Measurements from ENCODE around the gene BRIX1.

BRIX1 gene, protein sequence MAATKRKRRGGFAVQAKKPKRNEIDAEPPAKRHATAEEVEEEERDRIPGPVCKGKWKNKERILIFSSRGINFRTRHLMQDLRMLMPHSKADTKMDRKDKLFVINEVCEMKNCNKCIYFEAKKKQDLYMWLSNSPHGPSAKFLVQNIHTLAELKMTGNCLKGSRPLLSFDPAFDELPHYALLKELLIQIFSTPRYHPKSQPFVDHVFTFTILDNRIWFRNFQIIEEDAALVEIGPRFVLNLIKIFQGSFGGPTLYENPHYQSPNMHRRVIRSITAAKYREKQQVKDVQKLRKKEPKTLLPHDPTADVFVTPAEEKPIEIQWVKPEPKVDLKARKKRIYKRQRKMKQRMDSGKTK

DNA sequence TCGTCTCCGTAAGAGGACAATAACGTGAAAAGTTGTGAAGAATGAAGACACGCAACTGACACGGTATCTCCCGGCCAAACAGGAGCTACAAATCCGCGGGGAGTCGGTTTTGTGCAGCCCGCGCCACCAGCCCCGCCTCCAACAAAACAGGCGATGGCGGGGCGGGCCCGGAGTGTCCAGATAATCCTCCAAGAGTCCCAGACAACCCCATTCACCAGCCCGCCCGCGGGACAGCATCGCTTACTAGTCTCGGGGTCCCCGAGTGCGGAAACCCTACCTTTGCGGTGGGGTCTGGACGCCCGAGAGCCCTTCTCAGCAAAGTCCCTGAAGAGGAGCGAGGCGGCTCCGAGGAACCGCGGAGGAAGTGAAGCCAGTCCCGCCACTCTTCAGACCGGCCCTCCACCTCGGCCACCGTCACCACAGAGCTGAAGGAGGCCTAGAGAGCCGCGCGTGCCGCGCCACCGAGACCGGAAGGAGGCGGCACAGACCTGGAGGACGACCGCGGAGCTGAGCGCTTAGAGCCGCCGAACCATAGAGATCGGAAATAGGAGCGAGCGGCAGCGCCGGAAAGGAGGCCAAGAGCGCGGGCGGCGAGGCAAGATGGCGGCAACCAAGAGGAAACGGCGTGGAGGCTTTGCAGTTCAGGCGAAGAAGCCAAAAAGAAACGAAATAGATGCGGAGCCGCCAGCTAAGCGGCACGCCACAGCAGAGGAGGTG, at the start of gene BRIX1, which contains the start of gene RAD1:
Gene BRIX1, plus strand, starts transcription at position 573 of the 717 bp plus-strand sequence. Its CDS starts 28 bp downstream, at position 601.
Gene RAD1, minus strand, starts transcription at position 366 of the 717 bp plus-strand sequence. CDS start 612 bp downstream, outside the sequence.
- DNase-seq (ENCODE audit: low spot score), result peak; percentile 86

DNA sequence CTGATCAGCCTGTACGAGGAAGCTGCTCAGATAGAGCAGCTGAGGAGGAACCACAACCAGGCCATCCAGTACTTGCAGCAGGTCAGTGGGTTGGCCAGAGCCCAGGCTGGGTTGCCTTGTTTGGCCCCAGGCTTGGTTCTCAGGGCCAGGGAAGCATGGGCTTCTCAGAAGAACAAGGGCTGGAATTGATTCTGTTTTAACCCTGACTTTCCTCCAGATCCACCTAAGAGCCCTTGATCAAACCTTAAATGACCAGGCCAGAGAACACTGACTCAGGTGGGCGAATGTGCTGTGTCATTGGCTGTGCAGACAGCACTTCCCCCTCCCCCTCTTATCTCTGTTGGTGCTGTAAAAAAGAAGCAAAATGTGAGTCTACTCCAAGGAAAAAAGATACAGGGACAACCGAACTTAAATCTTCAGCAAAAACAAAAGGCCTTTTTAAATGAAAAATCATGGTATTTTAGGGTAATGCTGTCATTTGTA, 48.5 kb upstream of the BRIX1 start:
- peak; percentile 17 for DNase-seq (ENCODE audit: low spot score)

DNA sequence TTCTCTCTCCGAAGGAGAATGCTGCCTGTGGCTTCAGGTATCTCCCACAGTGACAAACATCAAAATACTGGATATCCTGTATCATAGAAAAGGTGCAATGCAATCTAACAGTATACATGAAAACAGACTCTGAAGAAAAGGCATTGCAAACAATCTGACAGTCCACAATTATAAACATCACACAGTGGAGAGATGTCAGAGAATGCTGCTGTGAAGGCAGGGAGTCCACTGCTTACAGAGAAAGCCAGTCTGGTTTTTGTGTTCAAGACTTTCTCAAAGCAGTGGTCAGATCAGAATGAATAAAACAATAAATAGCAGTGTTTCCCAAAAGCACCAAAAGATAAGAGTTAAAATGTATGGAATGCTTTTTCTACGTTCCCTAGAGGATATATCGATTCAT, 47.9 kb upstream of the BRIX1 start:
- no peak for DNase-seq (ENCODE audit: low spot score)

DNA sequence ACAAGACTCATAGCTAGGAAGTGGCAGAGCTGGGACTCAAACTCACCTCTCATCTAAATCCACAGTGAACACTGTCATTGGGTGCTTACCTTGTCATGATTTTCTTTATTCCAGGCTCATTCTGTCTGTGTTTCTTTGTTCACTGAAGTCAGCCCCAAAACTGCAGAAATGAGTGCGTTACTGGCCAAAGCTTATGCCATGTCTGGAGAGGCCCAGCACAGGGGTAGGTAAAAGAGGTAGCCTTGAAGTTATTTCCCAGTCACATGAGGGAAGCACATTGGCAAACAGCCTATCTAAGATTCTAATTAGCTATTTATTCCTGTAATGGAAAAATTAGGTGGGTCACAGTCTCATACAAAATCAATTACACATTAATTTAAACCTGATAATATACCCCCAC, 46.7 kb upstream of the BRIX1 start:
- no peak for DNase-seq (ENCODE audit: low spot score)

DNA sequence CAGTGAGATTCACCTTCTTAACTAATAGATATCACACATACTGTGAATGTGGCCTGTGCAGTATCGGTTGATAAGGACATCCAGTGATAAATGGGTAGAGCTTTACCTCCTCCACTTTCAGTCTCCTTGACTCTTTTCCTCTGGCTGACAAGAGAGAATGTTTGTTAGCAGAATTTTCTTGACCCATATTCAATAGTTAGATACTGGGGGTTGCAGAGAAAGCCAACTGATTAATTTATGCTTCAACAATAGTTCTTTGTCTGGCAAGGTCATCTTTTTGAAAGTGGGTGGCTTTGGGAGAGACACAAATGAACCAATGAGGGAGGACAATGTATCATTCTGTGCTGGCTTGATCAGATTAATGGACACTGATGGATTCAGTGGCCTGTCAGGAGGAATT, 46.3 kb upstream of the BRIX1 start:
- no peak for DNase-seq (ENCODE audit: low spot score)

DNA sequence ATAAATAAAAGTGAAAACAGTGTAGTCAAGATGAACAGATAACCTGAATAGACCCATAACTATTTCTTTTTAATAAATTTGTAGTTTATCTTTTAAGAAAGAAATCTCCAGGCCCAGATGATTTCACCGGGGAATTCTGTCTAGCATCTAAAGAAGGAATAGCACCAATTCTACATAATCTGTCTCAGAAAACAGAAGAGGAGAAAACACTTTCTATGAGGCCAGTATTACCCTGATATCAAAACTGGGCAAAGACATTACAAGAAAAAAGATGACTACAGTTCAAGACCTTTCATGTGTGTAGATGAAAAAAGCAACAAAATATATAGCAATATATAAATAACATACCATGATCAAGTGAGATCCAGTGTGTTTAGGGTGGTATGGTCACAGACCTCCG, 45.1 kb upstream of the BRIX1 start:
- DNase-seq (ENCODE audit: low spot score), result no peak

DNA sequence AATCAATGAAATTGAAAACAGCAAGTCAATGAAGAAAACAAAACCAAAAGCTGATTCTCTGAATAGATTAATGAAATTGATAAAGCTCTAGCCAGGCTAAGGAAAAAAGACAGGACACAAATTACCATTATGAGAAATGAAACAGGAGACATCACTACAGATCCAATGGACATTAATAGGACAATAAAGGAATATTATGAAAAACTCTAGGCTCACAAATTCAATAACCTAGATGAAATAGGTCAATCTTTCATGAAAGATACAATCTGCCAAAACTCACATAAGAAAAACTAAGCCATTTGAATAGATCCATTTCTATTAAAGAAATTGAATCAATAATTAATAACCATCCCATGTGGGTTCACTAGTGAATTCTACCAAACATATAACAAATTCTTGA, 39.2 kb upstream of the BRIX1 start:
- no peak for DNase-seq (ENCODE audit: low spot score)

DNA sequence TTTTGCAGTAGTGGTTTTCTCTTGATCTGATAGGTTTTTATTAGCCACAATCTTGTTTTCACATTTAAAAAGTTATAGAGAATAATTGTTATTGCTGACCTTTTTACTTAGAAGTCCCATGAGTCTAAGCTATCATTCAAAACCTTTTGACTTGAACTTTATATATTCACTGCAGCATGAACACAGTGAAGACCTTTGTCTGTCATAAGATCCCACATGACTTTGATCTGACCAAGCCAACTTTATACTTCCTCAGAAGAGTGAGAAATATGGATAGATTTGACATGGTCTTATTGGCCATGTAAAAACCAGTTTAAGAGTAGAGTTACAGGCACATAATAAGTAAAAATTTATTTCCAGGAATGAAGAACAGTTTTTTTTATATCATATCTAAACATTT, 34.3 kb upstream of the BRIX1 start:
- no peak for DNase-seq (ENCODE audit: low spot score)

DNA sequence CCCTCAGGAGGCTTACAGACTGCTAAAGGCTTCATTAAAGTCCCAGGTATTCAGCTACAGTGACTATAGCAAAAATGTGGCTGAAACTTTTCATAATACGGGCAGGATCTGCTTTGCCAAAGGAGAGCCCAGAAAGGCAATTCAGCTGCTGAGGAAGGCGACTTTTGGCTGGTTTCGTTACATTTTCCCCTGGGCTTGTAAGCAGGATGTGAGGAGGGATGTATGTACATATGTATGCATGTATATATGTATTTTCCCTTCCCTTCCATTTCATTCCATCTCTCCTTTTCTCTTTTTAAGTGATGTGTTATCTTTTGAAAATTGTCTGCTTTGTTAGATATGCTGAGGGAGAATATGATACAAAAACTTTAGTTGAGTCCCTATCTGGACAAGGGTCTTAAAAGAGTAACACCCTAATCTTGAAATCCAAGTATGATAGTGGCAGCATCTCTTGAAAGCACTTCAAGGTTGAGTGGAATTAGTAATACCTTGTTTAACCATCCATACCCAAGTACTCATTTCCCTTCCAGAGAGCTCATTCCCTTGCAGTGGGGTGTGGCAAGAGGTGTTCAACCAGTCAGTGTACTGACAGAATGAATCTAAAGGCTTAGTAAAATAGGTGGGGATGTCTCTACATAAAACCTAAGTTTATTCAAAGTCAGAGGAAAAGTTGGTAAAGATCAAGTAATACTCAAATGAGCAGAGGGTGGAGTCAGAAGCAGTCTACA, 29.0 kb upstream of the BRIX1 start:
- DNase-seq (ENCODE audit: low spot score), result no peak

DNA sequence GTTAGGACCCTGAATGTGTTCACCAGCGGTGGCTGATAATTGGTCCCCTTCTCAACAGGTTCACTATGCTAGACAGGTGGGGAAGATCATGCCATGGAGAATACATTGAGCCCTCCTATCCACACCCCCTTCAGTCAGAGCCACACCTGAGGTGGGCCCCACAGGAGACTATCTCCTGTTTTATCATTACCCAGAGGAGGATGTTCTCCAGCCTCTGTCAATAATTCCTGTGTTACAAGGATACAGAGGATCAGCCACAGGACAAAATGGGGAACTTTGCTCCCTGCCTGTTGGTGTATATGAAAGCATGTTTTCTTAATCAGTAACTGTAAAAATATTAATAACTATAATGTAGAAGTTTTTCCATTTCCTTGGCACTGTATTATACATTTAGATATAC, 26.1 kb upstream of the BRIX1 start:
- DNase-seq (ENCODE audit: low spot score), result no peak

DNA sequence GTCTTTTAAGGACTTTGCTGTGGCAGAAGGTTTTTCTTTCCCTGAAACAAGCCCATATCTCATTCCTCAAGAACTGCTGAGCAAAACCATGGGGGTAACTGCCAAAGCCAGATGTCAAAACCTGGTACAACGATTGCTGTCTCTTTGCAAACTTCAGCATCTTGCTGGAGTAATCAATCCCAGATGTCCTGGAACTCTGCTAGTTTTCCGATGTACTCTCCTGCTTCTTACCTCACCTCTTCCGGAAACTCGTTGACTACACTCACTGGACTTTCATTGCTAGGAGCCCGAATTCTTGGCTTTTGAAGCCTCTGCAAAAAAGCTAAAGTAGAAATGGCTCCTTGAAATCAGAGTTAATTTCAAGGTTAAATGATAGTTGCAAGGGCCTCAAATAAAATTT, 23.5 kb upstream of the BRIX1 start:
- no peak for DNase-seq (ENCODE audit: low spot score)

DNA sequence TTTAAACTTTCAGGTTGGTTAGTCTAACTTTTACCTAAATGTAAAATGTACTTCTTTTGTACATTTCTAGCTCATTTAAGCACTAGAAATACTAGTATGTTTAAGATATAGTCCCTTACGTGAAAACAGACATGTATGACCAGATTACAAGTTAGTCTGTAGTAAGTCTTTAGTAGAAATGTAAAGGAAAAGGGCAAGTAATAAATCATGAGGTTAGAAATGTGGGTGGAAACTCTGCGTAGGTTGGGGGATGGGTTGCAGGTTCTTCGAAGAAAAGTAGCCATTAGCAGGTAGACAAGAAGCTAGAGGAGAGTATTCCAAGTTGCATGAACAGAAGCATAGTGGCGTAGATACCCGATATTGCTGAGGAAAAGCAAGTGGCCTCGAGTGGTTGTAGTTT, 23.1 kb upstream of the BRIX1 start:
- DNase-seq (ENCODE audit: low spot score), result no peak

DNA sequence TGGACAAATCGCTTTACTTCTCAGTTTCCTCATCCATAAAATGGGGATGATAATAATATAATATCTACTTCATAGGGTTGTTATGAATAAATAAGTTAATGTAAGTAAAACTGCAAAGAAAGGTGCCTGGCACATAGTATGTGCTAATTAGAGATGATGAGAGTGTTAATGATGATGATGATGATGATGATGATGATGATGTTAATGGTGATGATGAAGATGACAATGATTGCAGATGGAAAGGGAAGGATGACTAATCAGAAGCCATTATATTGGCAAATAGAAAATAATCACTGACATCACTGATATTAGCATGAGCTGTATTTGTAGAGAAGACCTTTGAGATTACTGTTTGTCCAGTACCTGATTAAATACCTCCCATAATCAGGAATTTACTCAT, 20.8 kb upstream of the BRIX1 start:
- DNase-seq (ENCODE audit: low spot score), result no peak

DNA sequence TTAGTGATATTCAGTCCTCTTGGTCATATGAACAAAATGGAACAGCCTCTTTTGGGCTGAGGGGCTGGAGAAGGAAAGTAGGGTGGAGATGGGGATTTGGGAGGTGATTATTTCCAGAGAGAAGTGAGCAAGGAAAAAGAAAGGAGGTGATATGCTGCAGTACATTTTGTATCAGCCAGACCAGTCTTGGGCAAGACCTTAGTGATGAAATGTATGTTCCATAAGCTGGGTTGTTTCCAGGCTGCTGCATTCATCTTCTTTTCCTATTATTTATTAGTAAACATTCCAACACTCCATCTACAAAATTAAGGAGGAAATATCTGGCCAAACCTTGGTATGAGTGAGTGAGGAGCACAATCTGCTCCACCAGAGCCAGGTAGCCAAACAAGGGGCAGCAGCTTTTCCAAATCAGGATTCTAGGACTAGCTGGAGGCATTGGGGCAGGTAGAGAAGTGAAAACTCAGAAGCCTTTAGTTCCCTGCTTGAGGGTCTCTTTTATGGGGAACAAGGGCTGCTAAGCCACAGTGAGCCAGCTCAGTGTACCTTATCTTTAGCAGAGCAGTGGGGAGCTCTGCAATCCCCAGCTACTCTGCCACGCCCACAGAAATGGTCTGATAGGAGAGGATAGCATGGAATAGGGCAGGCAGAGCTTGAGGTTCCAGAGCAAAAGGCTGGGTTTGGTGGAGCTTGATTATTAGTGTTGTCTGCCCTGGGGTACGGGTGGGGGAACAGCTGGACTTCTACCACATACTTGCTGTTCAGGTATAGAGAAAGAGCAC, 19.7 kb upstream of the BRIX1 start:
- DNase-seq (ENCODE audit: low spot score), result no peak

DNA sequence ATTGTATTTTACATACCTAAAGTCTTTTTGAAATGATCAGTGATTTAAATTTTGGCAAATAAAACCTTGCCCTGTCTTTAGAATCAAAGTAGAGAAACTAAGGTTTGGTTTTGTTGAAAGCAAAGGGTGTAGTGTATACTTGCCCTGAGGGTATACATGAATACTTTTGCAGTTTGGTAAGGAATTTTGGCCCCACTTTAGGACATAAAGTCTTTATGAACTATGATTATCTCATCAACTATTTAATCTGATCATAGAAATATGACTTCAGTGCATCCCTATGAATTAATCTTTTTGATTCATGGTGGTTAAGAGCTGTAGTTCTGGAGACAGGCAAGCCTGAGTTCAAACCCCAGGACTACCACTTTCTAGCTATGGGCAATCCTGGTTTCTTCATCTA, 17.9 kb upstream of the BRIX1 start:
- DNase-seq (ENCODE audit: low spot score), result no peak

DNA sequence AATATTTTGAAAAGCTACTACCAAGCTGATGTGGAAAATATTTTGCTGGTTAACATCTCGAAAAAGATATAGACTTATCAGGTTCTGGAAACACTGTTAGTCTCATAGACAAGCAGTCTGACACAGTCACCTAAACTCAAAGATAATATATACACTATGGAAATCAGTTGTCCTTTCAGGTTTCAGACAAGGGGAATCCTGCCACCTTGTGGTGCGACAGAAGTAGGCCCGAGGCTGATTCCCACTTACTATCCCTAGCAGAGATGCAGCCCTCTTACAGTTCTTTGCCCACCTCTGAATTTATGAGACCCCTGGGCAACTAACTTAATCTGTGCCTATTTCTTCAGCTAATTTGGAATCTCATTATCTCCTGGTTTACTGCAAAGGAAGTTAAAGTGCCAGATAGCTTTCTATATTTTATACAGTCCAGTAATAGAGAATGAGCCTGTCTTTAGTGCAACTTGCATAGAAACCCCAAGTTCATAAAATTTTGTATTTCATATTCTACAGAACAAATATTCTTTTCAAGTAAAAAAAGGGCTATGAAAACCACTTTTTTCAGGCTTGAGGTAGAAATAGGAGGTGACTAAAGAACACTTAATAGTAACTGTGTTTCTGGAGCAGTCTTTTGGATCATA, 17.1 kb upstream of the BRIX1 start:
- DNase-seq (ENCODE audit: low spot score), result peak; percentile 59

DNA sequence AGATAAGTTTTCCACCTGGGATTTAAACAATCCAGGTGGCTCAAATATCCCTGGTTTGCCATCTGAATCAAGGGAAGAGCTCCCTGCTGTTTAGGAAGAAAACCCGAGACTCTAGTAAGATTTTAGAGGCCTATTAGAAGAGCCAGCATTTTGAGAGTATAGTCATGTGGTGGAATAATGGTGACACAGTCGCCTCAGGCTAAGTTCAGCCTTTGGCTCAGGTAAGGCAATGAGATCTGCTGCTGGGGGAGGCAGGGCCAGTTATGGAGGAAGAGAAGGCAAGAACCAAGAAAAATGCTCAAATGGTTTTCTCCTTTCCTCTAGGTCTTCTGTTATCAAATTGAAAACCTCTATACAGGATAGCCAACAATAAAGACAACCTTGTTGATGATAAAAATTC, 16.4 kb upstream of the BRIX1 start:
- no peak for DNase-seq (ENCODE audit: low spot score)

DNA sequence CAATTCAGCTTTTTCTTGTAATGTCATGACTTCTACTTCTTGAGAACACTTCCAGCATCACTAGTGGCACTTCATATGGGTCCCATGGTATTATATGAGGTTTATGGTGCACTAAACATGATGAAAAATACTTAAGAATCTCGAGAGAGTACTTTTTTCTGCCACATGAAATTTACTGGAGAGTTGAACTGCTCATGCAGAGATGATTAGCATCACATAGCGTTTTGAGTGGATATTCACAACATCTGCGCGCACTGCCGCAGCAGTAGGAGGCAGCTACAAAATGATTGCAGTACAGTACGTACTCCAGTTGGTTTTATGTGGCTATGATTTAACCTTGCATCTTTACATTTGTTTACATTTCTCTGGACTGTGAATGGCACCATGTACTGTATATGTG, 14.9 kb upstream of the BRIX1 start:
- DNase-seq (ENCODE audit: low spot score), result no peak

DNA sequence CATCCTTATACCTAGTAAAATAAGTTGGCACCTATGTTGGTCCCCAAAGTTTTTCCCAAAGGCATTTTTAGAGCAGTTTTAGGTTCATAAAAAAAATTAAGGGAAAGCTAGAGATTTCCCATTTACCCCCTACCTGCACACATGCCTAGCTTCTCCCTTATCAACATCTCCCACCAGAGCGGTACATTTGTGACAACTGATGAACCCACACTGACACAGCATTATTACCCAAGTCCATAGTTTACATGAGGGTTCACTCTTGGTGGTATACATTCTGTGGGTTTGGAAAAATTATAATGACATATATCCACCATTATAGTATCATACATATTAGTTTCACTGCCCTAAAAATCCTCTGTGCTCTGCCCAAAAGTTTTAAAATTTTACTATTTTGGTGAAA, 12.3 kb upstream of the BRIX1 start:
- no peak for DNase-seq (ENCODE audit: low spot score)

DNA sequence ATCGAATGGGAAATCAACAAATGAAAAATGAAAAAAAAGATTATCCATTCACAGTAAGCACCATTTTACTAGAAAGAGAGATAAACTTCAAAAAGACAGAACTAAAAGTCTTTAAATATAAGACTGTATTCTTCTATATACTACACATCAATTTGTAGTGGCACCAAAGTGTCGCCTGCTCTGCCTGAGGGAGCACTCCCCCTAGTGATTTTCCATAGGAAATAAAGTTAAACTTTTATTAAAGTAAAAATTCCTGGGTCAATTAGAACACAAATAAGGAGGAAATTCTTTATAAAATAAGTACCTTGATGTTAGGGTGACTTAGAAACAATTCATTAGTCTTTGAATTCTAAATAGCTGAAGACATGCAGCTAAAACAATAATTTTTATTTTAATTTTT, 9.9 kb upstream of the BRIX1 start:
- no peak for DNase-seq (ENCODE audit: low spot score)

DNA sequence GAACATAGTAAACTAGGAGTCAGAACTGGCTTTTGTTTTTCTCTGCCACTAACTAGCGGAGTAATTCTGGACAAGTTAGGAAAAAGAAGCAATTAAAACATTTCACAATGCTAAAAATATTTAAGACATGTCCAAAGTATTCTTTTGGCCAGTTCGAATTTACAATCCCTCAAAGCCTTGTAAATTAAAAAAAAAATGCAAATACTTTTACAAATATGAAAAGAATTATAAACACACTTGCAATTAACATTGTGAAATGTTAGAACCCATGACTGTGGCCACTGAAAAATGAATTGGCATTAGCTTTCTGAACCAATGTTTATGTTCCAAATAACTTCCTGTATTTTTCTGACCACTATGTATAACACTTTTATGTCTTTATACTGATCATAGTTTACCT, 2.4 kb upstream of the BRIX1 start:
- DNase-seq (ENCODE audit: low spot score), result no peak

All from HuH-7 (cell line).